DMS153 (cell line): ENCODE data around the gene HAPLN1.
"Not testable (repeated sequence)": the region's sequence is repeated elsewhere in the genome, so short reads cannot be mapped to it uniquely, and the experiment has no call there.

Experiments used
- DNase-seq: peaks from one replicate; lab custom pipeline; 2025; lab: John Stamatoyannopoulos, UW

Gene HAPLN1

DNA sequence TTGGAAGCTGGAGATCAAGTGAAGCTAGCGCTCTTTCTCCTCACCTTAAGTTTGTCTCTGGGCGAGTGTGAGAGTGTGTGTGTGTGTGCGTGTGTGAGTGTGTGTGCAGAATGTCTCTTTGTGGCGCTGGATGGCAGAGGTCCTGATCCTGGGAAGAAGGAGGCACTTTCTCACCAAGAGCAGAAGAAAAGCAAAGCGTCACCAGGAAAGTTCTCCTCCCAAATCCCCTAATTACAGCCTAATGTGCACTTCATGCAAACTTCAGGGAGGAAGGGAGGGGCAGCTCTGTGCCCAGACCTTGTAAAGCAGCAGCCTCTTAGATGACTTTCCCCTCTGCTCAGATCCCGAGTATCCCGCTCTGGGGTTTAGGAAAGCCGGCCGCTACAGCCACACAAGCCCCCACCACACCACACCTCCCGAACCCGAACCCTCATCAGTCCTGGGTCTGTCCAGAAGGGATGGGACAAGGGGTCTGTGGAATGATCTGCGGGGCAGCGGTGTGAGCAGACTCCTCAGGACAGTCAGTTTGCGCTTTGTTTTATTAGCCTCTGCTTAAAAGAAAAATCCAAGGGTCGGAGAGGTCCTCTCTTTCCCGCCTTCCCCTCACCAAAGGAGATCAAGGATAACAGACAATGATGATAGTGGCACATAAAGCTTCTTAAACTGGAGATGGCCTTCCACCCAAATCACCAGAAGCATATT lies at the start of gene HAPLN1:
Gene HAPLN1 (minus strand): TSS at position 20 of the 702 bp plus-strand sequence. CDS start 47,332 bp downstream, outside the sequence.
- DNase-seq = no peak

DNA sequence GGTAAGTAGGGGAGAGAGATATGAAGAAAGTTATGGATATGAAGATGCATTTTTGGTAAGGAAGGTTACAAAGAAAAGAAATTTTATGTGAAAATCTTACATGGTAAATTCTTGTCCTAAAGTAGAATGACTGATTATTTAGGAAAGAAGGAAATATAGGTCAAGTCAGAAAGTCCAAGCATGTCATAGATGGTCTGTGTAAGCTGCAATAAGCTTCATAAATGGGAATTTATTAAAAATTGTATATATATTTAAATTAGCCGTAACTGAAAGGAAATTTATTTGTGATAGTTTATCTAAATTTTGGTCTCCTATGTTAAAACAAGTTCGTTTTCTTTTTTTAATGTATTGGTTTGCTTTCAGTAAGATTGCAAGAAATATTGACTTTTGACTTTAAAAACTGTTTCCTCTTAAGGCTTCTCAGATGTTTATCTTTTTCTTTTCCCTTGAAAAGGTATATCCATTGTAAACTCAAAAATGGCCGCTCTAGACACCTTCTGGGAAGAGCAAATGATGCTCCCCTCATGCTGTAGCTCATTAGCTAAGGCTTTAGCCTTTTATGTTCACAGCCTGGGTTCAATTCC lies 46.8 kb upstream of the HAPLN1 start:
- DNase-seq = no peak

DNA sequence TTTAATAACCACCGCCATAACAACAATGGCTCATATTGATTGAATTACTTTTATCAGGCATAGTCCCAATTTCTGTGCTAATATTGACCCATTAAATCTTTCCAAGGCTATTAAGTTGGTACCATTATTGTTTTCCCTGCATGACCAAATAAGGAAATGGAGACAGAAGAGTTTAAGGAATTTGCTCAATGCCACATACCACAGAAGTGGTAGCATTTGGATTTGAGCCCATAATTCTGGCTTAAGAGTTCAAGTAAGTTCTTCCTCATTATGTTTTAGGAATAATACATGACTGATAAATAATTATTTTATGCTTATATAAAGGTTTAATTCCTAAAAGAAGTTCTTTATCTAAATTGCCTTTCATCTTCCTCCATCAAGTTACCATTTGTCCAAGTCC lies 43.4 kb upstream of the HAPLN1 start:
- DNase-seq = no peak

DNA sequence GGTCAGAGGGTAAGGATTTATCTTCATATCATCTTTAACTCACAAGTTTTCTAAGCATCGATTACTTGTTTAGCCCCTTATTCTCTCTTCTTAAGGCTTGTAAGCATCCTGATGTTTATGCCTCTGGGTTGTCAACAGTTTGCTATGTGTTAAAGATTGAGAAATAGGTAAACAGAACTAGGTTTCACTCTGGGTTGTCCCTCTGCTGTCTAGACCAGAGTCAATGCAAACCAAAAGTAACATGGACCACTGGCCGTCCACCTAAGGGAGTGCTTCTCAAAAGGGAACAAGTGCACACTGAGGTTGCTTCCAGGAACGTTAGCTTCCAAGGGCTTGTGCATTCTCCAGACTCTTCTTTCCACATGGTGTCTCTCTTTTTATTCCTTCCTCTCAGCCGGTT lies 39.9 kb upstream of the HAPLN1 start:
- DNase-seq = no peak

DNA sequence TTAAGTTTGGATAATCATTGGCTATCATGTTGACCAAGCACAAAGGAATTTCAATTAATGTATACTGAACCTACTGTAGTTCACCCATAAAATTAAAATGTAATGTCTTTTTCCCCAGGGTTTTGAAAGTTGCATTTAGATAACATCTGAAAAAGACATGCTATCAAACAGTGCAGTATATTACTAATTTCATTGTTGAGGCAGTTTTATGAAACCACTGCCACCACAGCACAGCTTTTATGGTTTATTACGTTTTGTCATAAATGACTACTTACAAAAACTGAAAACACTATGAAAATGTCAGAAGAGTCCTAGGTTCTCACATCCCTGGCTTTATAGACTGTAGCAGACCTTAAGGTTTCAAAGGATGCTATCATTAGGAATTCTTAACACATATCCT lies 32.0 kb upstream of the HAPLN1 start:
- no peak for DNase-seq

DNA sequence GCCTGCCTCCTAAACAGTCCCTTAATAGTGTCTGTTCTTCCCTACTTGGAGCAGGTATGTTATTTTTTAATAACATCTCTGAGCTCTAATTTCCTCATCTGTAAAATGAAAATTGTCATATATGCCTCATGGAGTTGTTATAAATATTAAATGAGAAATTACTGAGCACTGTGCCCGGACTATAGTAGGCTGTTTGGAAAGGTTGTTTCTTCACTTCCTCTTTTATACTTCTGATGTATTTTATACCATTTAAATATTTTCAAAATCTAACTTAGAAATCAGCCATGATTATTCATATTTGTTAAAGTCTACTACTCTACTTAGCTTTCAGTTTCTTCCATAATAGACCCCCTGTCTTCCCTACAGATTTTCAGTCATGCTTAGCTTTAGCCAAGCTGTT lies 30.5 kb upstream of the HAPLN1 start:
- DNase-seq = no peak

DNA sequence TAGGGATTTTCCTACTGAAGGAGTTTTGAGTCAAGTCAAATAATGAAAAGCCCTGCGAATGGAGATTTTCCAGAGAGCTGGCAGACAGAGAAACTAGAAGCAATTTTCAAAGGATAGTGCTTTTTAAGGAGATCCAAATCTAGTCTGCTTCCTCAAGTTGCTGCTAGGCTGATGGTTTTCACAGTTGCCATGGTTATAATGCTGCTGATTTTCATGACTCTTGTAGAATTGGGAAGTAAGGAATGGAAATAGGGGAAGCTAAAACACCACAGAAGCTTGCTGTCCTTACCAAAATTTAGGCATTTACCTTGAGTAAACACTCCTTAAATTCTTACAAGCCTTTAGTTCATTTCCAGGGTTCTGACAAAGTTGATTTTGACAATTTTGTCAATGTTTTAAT lies 30.1 kb upstream of the HAPLN1 start:
- DNase-seq = no peak

DNA sequence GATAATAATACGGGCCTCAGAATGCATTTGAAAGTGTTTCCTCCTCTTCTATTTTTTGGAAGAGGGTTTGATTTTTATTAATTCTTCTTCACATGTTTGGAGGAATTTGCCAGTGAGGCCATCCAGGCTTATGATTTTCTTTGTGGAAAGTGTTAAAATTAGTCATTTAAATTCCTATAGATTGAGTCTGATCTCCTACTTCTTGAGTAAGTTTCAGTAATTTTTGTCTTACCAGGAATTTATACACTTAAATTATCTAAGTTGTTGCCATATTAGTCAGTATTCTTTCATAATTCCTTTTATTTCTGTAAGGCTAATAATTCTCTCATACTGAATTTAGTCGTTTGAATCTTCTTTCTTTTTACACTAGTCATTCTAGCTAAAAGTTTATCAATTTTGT lies 25.2 kb upstream of the HAPLN1 start:
- DNase-seq = no peak

DNA sequence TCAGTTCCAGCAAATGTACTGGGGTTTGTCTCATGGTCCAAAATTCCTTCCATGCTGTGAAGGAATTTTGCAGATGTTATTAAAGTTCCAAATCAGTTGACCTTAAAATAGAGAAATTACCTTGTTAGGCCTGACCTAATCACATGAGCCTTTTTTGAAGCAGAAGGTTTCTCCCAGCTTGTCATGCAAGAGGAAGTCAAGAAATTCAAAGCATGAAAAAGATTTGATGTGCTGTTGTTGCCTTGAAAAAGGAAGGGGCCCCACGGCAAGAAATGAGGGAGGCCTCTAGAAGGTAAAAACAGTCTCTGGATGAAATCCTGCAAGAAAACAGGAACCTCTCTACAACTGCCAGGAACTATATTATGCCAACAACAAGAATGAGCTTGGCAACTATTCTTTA lies 24.2 kb upstream of the HAPLN1 start:
- DNase-seq = no peak

DNA sequence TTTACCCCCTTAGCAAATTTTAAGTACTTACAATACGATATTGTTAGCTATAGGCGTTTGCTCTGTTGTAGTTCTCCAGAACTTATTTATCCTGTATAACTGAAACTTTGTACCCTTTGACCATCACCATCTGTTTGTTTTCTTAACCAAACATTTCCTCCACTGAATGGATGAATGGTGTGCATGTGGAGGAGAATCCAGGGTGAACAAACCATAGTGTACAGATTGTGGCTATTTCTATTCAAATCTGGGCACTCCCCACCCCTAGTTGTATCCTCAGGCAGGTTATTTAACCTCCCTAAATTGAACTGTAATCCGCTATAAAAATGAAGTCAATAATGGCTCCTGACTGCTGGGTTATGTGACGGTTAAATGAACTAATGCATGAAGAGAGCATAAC lies 21.4 kb upstream of the HAPLN1 start:
- no peak for DNase-seq

DNA sequence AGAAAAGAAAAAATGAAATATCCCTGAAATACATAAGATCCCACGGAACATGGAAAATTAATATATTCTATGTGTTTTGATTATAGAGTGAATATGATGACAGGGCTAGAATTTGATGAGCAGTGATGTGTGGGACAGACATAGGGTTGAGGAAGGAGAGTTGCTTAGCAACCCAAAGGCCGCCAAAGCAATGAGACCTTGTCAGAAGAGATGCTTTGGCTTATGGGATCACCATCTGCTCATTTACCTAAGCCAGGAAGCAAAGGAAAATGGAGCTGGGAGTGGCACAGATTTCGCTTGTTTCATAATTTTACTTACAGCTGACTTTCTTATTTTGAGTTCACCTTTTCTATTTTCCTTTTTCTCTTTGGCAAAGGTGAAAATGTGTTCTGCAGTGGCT lies 20.9 kb upstream of the HAPLN1 start:
- no peak for DNase-seq

DNA sequence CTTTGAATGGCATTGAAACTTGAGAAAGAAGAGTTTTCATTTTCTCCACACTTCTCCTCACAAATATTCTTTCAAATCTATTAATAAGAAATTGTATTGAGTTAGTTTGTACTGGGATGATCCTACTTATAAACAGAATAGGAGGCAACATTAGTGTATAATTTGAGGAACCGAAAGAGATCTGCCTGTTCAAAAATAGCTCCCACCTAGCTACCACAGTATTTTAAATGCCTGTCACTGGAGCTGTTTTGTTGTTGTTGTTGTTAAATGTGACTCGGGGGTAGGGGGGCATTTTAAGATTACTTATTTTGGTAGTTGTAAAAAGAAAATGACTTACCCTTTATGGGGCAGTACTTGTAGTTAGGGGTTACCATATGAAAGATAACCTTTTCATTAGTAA lies 20.1 kb upstream of the HAPLN1 start:
- no peak for DNase-seq

DNA sequence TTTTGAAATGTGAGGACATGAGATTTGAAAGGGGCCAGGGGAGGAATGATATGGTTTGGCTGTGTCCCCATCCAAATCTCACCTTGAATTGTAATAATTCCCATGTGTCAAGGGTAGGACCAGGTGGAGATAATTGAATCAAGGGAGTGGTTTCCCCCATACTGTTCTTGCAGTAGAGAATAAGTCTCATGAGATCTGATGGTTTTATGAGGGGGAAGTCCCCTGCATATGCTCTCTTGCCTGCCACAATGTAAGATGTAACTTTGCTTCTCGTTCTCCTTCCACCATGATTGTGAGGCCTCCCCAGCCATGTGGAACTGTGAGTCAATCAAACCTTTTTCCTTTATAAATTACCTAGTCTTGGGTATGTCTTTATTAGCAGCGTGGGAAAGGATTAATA lies 15.5 kb upstream of the HAPLN1 start:
- not testable (repeated sequence) for DNase-seq

DNA sequence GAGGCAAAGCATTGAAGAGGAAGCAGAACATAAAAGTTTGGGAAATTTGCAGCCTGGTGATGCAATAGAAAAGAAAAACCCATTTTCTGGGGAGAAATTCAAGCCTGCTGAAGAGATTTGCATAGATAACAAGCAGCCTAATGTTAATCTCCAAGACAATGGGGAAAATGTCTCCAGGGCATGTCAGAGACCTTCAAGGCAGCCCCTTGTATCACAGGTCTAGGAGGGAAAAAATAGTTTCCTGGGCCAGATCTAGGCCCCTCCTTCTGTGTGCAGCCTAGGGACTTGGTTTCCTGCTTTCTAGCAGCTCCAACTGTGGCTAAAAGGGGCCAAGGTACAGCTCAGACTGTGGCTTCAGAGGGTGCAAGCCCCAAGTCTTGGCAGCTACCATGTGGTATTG lies 14.4 kb upstream of the HAPLN1 start:
- DNase-seq = not testable (repeated sequence)

DNA sequence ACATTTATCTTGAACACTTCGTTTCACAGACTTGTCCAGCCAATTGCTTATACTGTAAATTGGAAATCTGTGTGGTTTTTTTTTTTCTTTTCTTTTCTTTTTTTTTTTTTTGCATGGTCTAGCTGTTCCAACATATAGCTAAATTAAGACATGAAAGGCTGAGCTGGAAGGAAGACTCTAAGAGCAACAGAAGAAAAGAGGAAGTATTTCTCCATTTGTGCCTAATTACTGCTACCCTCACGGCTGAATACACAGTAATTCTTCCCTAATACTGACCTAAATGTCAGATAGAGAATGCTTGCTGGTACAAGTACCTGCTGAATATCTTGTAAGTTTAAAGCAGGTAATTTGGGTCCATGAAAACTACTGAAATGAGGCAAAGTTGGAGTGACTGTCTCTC lies 11.0 kb upstream of the HAPLN1 start:
- DNase-seq = no peak

DNA sequence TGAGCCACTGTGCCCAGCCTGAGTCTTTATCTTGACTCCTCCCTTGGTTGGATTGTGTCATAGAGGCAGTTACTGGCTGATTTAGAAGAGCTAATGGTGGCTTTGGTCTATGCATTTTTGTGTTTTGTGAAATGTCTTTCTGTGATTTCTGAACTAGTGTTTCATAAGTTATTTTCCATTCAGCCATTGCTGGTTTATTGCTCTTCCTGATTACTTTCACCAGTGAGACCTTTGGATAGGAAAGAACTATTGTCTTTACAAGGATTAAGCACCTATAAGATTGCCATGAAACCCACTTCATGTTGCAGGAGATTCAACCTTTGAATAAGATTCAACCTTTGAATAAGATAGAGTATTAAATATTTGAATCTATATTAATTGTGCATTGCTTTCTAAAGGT lies 8.7 kb upstream of the HAPLN1 start:
- DNase-seq = no peak

DNA sequence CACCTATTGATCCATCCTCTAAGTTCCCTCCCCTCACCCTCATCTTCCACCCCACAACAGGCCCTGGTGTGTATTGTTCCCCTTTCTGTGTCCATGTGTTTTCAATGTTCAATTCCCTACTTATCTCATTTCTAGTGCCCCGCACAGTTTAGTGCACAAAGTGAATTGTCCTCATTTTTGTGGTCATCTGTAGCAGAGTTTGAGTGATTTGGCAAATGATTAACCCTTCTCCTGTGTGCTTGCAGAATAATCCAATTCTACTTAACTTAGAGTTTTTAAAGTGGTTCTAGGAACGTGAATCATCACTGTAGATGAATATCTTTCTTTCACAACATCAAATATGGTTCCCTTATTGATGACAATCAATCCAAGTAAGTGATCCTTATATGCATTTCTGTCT lies 6.3 kb upstream of the HAPLN1 start:
- DNase-seq = no peak

DNA sequence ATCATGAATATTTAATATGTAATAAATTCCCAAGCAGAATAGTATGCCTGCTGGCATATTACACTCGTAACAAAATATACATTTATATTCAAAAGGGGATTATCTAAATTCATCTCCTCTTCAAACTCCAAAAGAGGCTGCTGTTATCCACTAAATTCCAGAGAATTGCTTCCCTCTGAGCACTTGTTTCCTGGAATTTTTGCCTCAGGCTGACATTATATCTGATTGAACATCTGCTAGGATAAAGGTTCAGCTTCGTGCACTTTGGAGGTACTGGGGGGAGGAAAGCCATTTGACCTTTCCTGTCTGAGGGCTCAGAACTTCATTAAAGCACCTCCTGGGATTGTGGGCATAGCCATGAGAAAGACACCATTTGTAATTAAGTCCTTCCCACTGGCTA lies 4.3 kb upstream of the HAPLN1 start:
- no peak for DNase-seq

DNA sequence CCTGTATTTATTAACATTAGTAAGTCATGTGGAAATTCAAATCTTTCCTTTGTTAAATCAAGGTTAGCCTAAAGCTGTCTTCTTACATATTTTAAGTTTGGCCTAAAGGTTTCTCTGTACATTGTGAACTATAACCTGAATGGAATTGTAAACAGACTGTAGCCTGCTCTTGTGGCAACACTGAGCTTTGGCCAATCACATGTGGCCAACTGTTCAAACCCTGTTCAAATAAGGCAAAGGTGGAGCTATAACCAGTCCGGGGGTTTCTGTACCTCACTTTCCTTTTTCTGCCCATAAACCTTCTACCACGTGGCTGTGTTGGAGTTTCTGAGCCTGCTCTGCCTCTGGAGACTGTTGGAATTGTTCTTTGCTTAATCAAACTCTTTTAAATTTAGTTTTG lies 3.3 kb upstream of the HAPLN1 start:
- no peak for DNase-seq

DNA sequence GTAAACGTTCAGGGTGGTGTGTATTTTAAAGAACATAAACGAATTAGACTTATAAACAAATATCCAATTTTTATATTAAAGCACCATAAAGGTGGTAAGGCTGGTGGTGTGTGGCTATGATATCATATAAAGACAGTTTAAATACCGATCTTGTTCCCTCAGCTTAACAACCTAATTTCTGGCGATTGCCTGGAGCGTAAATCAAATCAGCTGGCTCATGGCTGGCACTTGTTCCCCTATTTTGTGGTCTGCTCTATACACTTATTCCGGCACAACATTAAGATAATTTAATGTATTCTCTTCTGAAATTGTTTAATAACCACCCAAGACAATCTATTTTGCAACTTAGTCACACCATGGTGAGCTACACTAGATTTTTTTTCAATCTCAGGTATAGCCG lies 2.4 kb upstream of the HAPLN1 start:
- no peak for DNase-seq

DNA sequence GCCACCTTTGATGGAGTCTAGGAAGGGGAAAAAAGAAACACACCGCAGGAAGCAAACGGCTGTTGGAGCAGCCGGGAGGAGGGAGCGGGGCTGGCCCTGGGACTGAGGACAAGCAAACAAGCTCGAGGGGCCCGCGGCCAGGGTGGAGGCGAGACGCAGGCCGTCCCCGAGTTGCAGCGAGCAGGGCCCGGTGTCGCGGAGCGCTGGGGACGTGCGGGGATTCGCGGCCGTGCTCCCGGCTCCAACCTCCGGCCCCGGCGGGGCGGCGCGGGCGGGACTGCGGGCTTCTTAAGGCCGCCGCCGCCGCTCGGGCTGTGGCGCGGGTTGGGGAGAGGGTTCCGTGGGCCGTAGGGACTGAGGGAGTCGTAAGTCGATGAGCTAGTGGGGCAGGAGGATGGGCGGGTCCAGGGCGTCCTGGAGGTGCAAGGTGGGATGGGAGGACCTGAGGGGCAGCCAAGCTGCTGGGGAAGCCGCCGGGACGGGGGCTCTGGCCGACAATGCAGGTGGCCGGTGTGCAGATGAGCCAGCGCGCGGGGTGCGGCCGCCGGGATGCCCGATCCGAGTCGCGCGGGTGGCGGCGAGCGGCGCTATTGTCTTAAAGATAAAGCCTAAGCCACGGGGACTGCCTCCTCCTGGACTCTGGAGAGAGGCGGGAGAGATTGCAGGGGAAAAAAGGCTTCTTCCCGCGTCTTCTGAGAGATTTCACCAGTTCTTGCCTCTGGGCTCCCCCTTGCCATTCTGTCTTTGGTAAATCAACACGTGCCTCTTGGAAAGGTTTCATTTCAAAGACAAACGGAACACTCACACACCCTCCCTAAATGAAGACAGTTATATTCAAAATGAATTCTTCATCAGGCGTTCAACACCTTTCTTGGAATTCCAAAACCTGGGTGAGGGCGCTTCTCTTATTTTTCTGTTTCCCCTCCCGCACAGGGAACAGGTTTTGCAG lies 1.6 kb upstream of the HAPLN1 start:
- peak; percentile 31 for DNase-seq

DNA sequence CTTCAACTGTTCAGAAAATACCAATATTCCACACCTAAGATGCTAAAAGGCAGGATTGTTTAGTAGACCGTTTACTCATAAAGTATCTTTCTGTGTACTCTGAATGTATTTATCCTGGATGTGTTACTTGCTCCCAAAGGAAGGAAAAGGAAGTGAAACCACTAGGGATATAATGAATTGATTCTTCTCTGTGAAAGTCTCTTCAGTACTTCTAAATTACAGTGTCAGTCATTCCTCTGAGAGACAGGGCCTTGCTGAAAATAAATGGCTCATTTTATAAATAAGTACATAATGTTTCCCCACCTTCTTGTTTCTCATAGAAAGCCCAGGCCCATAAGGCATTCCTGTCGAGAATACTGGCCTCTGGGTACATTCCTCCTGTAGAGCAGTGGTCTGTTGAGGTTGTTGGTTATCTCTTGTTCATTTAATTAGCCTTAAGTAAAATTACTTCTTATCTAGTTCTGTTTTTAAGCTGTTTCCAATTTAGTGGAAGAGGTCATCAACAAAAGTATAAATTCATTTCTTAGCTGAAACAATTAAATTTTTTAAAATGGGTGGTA lies 1.6 kb downstream of the HAPLN1 start:
- DNase-seq = no peak
